ENCODE measurements around the gene PCDHGC3.

Gene PCDHGC3

DNA sequence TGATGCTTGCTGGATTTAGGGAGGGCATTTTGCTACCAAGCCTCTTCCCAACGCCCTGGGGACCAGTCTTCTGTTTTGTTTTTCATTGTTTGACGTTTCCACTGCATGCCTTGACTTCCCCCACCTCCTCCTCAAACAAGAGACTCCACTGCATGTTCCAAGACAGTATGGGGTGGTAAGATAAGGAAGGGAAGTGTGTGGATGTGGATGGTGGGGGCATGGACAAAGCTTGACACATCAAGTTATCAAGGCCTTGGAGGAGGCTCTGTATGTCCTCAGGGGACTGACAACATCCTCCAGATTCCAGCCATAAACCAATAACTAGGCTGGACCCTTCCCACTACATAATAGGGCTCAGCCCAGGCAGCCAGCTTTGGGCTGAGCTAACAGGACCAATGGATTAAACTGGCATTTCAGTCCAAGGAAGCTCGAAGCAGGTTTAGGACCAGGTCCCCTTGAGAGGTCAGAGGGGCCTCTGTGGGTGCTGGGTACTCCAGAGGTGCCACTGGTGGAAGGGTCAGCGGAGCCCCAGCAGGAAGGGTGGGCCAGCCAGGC is 36.1 kb downstream of the PCDHGC3 start:
- Histone ChIP-seq H3K79me2 (ENCODE audit: low read length) (0 out of 2 replicates have a peak, but pooled peaks cover 6% of the 10 kb centered on the region), H3K9me3 (replicated peaks; ENCODE audit: insufficient read depth, low read length) (no peaks in the 10 kb centered on the region), H3K27ac (ENCODE audit: low read length) (peak overlapping the region; percentile 83), H3K36me3 (replicated peaks; ENCODE audit: insufficient read depth, low read length) (no peaks in the 10 kb centered on the region; the same call in 1 of the 2 replicates), H3K4me1 (ENCODE audit: low read length) (peaks cover 66% of the 10 kb centered on the region), H3K4me2 (ENCODE audit: low read depth, low read length) (peak overlapping the region; percentile 79; the same call in 1 of the 2 replicates), H2AFZ (ENCODE audit: low read length) (no peak overlapping the region), H3K4me3 (ENCODE audit: low read length) (no peak overlapping the region), H3K9ac (ENCODE audit: low read length) (peak overlapping the region; percentile 1; the same call in 1 of the 2 replicates), H4K20me1 (ENCODE audit: insufficient read depth, low read length) (no peaks in the 10 kb centered on the region), H3K9me2 (replicated peaks; ENCODE audit: insufficient read depth, low read length) (no peaks in the 10 kb centered on the region), H3K27me3 (replicated peaks; ENCODE audit: insufficient read depth, low read length) (no peaks in the 10 kb centered on the region), H3F3A (ENCODE audit: insufficient read depth, low read length) (peaks cover 45% of the 10 kb centered on the region)
- no peak for DNase-seq
- TF ChIP-seq EZH2 (optimal IDR thresholded peaks at IDR 0.05; ENCODE audit: low read depth, low read length) (no peak), EZH2phosphoT487 (IDR thresholded peaks at IDR 0.05; ENCODE audit: low read length) (no peak)
- TF ChIP-seq, protein P1, sequence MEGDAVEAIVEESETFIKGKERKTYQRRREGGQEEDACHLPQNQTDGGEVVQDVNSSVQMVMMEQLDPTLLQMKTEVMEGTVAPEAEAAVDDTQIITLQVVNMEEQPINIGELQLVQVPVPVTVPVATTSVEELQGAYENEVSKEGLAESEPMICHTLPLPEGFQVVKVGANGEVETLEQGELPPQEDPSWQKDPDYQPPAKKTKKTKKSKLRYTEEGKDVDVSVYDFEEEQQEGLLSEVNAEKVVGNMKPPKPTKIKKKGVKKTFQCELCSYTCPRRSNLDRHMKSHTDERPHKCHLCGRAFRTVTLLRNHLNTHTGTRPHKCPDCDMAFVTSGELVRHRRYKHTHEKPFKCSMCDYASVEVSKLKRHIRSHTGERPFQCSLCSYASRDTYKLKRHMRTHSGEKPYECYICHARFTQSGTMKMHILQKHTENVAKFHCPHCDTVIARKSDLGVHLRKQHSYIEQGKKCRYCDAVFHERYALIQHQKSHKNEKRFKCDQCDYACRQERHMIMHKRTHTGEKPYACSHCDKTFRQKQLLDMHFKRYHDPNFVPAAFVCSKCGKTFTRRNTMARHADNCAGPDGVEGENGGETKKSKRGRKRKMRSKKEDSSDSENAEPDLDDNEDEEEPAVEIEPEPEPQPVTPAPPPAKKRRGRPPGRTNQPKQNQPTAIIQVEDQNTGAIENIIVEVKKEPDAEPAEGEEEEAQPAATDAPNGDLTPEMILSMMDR (IDR thresholded peaks at IDR 0.05; ENCODE audit: low read length) = no peak

DNA sequence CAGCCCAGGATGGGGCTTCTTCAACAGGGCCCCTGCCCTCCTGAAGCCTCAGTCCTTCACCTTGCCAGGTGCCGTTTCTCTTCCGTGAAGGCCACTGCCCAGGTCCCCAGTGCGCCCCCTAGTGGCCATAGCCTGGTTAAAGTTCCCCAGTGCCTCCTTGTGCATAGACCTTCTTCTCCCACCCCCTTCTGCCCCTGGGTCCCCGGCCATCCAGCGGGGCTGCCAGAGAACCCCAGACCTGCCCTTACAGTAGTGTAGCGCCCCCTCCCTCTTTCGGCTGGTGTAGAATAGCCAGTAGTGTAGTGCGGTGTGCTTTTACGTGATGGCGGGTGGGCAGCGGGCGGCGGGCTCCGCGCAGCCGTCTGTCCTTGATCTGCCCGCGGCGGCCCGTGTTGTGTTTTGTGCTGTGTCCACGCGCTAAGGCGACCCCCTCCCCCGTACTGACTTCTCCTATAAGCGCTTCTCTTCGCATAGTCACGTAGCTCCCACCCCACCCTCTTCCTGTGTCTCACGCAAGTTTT is 36.7 kb downstream of the PCDHGC3 start:
- no peaks in the 10 kb centered on the region for H4K20me1 ChIP-seq (ENCODE audit: insufficient read depth, low read length)
- H3F3A ChIP-seq (ENCODE audit: insufficient read depth, low read length) = peaks cover 41% of the 10 kb centered on the region
- peak overlapping the region; percentile 79; the same call in 1 of the 2 replicates for H3K4me2 ChIP-seq (ENCODE audit: low read depth, low read length)
- H3K4me1 ChIP-seq (ENCODE audit: low read length) = peaks cover 62% of the 10 kb centered on the region
- no peaks in the 10 kb centered on the region for H3K9me3 ChIP-seq (replicated peaks; ENCODE audit: insufficient read depth, low read length)
- no peaks in the 10 kb centered on the region for H3K27me3 ChIP-seq (replicated peaks; ENCODE audit: insufficient read depth, low read length)
- H3K4me3 ChIP-seq (ENCODE audit: low read length) = peak overlapping the region; percentile 42; the same call in 1 of the 2 replicates
- H3K36me3 ChIP-seq (replicated peaks; ENCODE audit: insufficient read depth, low read length) = no peaks in the 10 kb centered on the region; the same call in 1 of the 2 replicates
- H3K9me2 ChIP-seq (replicated peaks; ENCODE audit: insufficient read depth, low read length) = no peaks in the 10 kb centered on the region
- no peak overlapping the region for H2AFZ ChIP-seq (ENCODE audit: low read length)
- peak; percentile 82 for DNase-seq
- H3K9ac ChIP-seq (ENCODE audit: low read length) = peak overlapping the region; percentile 59
- TF ChIP-seq EZH2phosphoT487 (IDR thresholded peaks at IDR 0.05; ENCODE audit: low read length) (no peak), EZH2 (optimal IDR thresholded peaks at IDR 0.05; ENCODE audit: low read depth, low read length) (no peak)
- TF ChIP-seq, protein P1 (IDR thresholded peaks at IDR 0.05; ENCODE audit: low read length) = peak; percentile 88
- H3K27ac ChIP-seq (ENCODE audit: low read length) = peak overlapping the region; percentile 83; the same call in 1 of the 2 replicates
- 0 out of 2 replicates have a peak, but pooled peaks cover 6% of the 10 kb centered on the region for H3K79me2 ChIP-seq (ENCODE audit: low read length)

DNA sequence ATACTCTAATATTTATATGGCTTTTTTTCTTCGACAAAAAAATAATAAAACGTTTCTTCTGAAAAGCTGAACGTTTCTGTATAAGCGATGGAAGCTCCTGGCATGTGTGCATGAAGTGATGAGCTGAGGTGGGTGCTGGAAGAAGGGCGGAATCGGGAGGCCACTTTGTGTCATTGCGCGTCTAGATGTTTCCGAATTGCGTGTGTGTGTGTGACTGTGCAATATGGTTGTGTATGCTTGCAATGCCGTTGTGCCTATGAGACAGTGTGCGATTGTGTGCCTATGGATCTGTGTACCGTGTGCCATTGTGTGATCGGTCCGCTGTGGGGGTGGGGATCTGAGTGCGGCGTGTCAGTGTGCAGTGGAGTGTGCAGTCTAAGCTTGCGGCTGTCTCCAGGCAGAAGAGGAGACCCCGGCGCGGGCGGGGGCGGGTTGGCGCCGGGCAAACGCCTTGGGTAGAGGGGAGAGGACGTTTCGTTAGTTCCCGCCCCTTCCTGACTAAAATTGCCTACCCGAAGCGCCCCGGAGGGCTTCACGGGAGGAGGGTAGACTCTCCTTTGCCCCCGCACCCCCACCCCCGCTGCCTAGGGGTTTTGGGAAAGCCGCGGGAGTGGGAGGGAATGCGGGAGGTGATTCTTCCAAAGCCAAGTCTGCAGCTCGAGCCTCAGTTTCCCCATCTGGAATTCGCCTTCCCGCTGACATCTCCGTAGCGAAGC is 37.3 kb downstream of the PCDHGC3 start:
- Histone ChIP-seq H3K9me2 (replicated peaks; ENCODE audit: insufficient read depth, low read length) (no peaks in the 10 kb centered on the region), H3K27ac (ENCODE audit: low read length) (peak overlapping the region; percentile 83; the same call in 1 of the 2 replicates), H2AFZ (ENCODE audit: low read length) (no peak overlapping the region), H3K36me3 (replicated peaks; ENCODE audit: insufficient read depth, low read length) (no peaks in the 10 kb centered on the region; the same call in 1 of the 2 replicates), H3K4me2 (ENCODE audit: low read depth, low read length) (peak overlapping the region; percentile 79), H3K79me2 (ENCODE audit: low read length) (0 out of 2 replicates have a peak, but pooled peaks cover 6% of the 10 kb centered on the region), H3K4me1 (ENCODE audit: low read length) (peaks cover 56% of the 10 kb centered on the region), H4K20me1 (ENCODE audit: insufficient read depth, low read length) (no peaks in the 10 kb centered on the region), H3K9me3 (replicated peaks; ENCODE audit: insufficient read depth, low read length) (no peaks in the 10 kb centered on the region), H3F3A (ENCODE audit: insufficient read depth, low read length) (peaks cover 35% of the 10 kb centered on the region), H3K4me3 (ENCODE audit: low read length) (peak overlapping the region; percentile 42), H3K9ac (ENCODE audit: low read length) (peak overlapping the region; percentile 59; the same call in 1 of the 2 replicates), H3K27me3 (replicated peaks; ENCODE audit: insufficient read depth, low read length) (no peaks in the 10 kb centered on the region)
- no peak for TF ChIP-seq EZH2phosphoT487 (IDR thresholded peaks at IDR 0.05; ENCODE audit: low read length)
- TF ChIP-seq, protein P1 (IDR thresholded peaks at IDR 0.05; ENCODE audit: low read length) = no peak
- TF ChIP-seq EZH2 (optimal IDR thresholded peaks at IDR 0.05; ENCODE audit: low read depth, low read length) = no peak
- DNase-seq = no peak

Measured in MM.1S (cell line).